Psoas muscle (tissue), 8 donors: Measurements from ENCODE around the gene TBXT. TPM values are rescaled to one million over a fixed set of nuclear protein-coding genes. Genes with fewer than 3 reads are reported as not detected.

Source experiments
- ATAC-seq, 4 donors: fragments of 200-7000 bp; cut with Tn5 transposase; one replicate each; pipeline ENCODE4 v1.9.1; 2020; ENCODE audit warnings: moderate library complexity in 3 of 4, mild to moderate bottlenecking in 2 of 4
- DNase-seq, 2 donors: peaks; one replicate each; pipeline ENCODE4 v3.0.0-alpha.2; 2020
- H3K27ac ChIP-seq: fragments of 200-600 bp; one replicate; pipeline ENCODE4 v1.8.0; 2022
- H3K27me3 ChIP-seq, 3 donors: fragments of 200-600 bp in 1 of 3; one replicate each; pipeline versions ENCODE4 v1.6.1 to v1.8.0; 2013 to 2022; ENCODE audit warnings: low read length in 2 of 3, mild to moderate bottlenecking in 2 of 3, moderate library complexity in 1 of 3; ENCODE audit not compliant: insufficient read depth in 3 of 3
- H3K36me3 ChIP-seq, 2 donors: fragments of 200-600 bp in 1 of 2; one replicate each; pipeline versions ENCODE4 v1.6.1 to v1.8.0; 2013 to 2022; ENCODE audit warnings: low read depth in 1 of 2, mild to moderate bottlenecking in 1 of 2, moderate library complexity in 1 of 2; ENCODE audit not compliant: insufficient read depth in 1 of 2
- H3K4me1 ChIP-seq: fragments of 200-600 bp; one replicate; pipeline ENCODE4 v1.8.0; 2022
- H3K4me3 ChIP-seq: fragments of 200-600 bp; one replicate; pipeline ENCODE4 v1.8.0; 2022; ENCODE audit warnings: mild to moderate bottlenecking
- H3K9me3 ChIP-seq: fragments of 200-600 bp; one replicate; pipeline ENCODE4 v1.8.0; 2022
- WGBS, 3 donors: extraction: QIAGEN DNeasy Blood & Tissue Kit; methylation state at CpG; one replicate each; pipeline versions ENCODE4 v1.1.6 to v1.1.7; 2013; 5-methylcytosine and 5-hydroxymethylcytosine counted together
- intact Hi-C, 2 donors: fragments of 100-400 bp; cut with DNase I; formaldehyde crosslinking; loops; one replicate each; pipeline versions ENCODE4 v1.11.0 to v1.14.2; 2022
- polyA plus RNA-seq, 3 donors: library from polyadenylated mRNA; stranded (reverse); fragments of 200-250 nt; gene quantifications; one replicate each; pipeline ENCODE4 v1.2.3, GENCODE V29; 2013
- total RNA-seq, 4 donors: library from RNA; stranded (reverse); fragmentation: NEBNext Ultra II Directional in 2 of 4; extraction: Animal tissue kit (Norgen Biotek cat#: 25700) in 2 of 4; gene quantifications; one replicate each; pipeline versions ENCODE4 v1.2.1 to v1.2.4, GENCODE V29; 2021 to 2023
- TF ChIP-seq, protein P1 (sequence below): fragments of 200-600 bp; IDR thresholded peaks from one replicate; pipeline ENCODE4 v1.8.0; 2022; ENCODE audit warnings: antibody characterized with exemption
- donor health status: healthy with polysubstance abuse.
- donor health status: DM: no; HTN: no; CAD: no; lungs with moderate emphysema.
- donor health status: Bipolar disorder and iron deficiency.
- donor health status: healthy.
- donor health status: DM: yes; HTN: yes; CAD: no.
- donor health status: DM: no; HTN: no; CAD: no.
- donor health status: DM: no; HTN: no; CAD: no.
- donor health status: DM: yes; HTN: yes; CAD: no.

The TBXT gene
- total and polyA plus RNA-seq, 7 donors, result not detected

DNA sequence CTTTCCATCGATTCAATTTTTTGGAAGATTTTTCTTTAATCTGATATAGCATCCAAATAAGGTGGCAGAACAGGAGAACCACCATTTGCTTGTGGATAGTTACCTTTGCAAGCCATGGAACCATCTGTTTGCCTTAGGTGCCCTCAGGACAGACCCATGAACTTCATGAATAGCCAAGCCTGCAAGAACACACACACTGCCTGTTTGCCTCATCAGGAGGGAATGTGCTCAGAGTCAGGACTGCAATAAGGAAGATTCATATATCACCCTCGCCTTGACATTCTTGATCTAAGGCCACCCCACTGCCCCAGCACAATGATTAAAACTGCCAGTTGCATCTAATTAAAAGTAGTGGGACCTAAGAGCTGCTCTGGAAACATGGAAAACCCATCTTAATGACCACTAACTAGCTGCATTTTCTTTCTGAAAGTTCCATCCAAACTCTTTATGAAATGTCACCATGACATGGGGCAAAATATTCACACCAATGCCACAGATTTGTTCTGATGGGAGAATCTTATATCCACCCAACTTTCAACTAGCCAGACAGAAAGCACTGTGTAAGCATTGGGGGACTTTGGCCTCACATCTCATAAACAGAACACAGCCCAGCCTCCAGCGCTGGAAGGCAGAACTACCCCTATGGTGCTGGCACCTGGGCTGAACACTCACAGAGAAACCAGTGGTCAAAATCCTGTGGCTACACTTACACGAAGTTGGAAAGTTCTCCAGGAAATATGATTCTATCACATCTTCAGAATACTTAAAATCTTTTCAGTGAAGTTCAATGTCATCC lies 48.3 kb downstream of the TBXT start:
- Histone ChIP-seq H3K27ac (no peak overlapping the region), H3K27me3 (no peaks in the 10 kb centered on the region), H3K9me3 (no peaks in the 10 kb centered on the region), H3K4me3 (no peak overlapping the region), H3K4me1 (no peaks in the 10 kb centered on the region), H3K36me3 (no peaks in the 10 kb centered on the region)
- no peak for ATAC-seq
- 64 to 77% (median 76%) methylated on average over 4 of the region's 4 CpGs for WGBS, 3 donors
- intact Hi-C loops, result no loop called here
- TF ChIP-seq, protein P1, sequence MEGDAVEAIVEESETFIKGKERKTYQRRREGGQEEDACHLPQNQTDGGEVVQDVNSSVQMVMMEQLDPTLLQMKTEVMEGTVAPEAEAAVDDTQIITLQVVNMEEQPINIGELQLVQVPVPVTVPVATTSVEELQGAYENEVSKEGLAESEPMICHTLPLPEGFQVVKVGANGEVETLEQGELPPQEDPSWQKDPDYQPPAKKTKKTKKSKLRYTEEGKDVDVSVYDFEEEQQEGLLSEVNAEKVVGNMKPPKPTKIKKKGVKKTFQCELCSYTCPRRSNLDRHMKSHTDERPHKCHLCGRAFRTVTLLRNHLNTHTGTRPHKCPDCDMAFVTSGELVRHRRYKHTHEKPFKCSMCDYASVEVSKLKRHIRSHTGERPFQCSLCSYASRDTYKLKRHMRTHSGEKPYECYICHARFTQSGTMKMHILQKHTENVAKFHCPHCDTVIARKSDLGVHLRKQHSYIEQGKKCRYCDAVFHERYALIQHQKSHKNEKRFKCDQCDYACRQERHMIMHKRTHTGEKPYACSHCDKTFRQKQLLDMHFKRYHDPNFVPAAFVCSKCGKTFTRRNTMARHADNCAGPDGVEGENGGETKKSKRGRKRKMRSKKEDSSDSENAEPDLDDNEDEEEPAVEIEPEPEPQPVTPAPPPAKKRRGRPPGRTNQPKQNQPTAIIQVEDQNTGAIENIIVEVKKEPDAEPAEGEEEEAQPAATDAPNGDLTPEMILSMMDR, result no peak
- DNase-seq, result no peak

DNA sequence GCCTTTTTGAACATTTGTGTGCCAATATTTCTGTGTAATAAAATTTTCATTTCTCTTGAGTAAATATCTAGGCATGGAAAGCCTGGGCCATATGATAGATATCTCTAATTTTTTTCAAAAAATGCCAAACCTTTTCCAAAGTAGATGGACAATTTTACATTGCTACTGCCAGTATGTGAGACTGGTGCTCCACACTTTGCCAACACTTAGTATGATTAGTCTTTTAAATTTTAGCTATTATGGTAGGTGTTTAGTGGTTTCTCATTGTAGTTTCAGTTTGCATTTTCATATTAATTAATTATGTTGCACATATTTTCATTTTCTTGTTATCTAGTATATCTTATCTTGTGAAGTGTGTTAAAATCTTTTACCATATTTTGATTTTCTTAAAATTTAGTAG lies 52.0 kb downstream of the TBXT start:
- DNase-seq (no peak), ATAC-seq (no peak)
- TF ChIP-seq, protein P1, result no peak
- Histone ChIP-seq H3K4me3 (no peak overlapping the region), H3K36me3 (no peaks in the 10 kb centered on the region), H3K9me3 (no peaks in the 10 kb centered on the region), H3K27me3 (no peaks in the 10 kb centered on the region), H3K4me1 (no peaks in the 10 kb centered on the region), H3K27ac (no peak overlapping the region)
- intact Hi-C loops, result no loop called here

DNA sequence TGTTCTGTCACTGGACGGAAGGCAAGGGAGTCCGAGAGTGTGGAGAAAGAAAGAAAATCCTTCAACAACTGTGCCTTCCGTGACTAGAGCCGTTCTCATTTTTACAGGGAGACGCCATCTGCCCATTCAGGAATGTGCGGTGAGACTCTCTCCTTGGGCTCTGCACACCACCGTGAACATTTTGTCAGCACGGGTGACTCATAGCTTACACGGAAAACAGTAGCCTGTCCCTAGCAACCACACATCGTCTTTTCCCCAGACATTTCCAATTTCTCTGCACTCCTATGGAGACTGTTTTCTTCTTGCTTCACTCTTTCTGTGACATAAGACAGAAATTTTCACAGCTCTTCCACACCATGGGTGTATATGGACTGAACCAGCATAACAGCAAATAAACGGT lies 55.1 kb downstream of the TBXT start:
- TF ChIP-seq, protein P1, result no peak
- no peaks in the 10 kb centered on the region for H3K4me1 ChIP-seq
- no peaks in the 10 kb centered on the region for H3K9me3 ChIP-seq
- 22 to 47% (median 32%) methylated on average over 11 of the region's 11 CpGs for WGBS, 3 donors
- intact Hi-C loops, result no loop called here
- ATAC-seq (no peak), DNase-seq (no peak)
- H3K27ac ChIP-seq, result no peak overlapping the region
- no peaks in the 10 kb centered on the region for H3K36me3 ChIP-seq
- no peak overlapping the region for H3K4me3 ChIP-seq
- H3K27me3 ChIP-seq, result no peaks in the 10 kb centered on the region

DNA sequence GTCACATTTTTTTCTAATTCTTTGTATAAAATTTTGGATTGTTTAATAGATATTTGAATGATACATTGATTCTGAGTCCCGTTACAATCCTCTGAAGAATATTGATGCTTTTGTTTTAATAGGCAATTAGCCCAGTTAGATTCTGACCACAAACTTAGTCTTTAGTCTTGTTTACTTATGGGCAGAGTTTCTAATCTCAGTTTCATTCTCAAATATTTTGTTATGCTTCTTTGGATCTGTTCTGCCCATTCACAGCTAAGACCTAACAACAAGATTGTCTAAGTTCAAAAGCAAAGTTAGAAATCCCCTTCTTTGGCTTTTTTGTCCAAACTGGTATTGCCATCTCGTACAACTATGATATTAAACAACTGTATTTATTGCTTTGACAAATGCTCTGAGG lies 58.0 kb downstream of the TBXT start:
- no peak for ATAC-seq

More for the DNA sequence above, 58.0 kb downstream of the TBXT start:
- Histone ChIP-seq H3K27ac (no peak overlapping the region), H3K9me3 (no peaks in the 10 kb centered on the region), H3K36me3 (no peaks in the 10 kb centered on the region), H3K4me1 (no peaks in the 10 kb centered on the region), H3K4me3 (no peak overlapping the region), H3K27me3 (no peaks in the 10 kb centered on the region)
- DNase-seq, result no peak
- TF ChIP-seq, protein P1, result no peak
- intact Hi-C loops, result loop anchor here in 1 of 2 donors (10.0 kb wide), 1 partner anchor 675 kb away; no protein-coding TSS in a partner anchor
- WGBS, 3 donors, result 68 to 80% (median 72%) methylated on average over 2 of the region's 2 CpGs

Other genes starting within 250 kb of the TBXT start
- not detected for gene PRR18, start 140.5 kb upstream of the TBXT start, total RNA-seq
- under 1 TPM in 2 of 3 donors, not detected in 1; 0.03 to 0.08 TPM for gene PRR18, start 140.5 kb upstream of the TBXT start, polyA plus RNA-seq
- 10 to 100 TPM; 11.6 to 16.4 (median 14.2) TPM for gene SFT2D1, start 174.7 kb upstream of the TBXT start, total RNA-seq
- gene SFT2D1, start 174.7 kb upstream of the TBXT start, polyA plus RNA-seq, result 10 to 100 TPM; 17.6 to 54.9 (median 30.4) TPM
- 100 to 1,000 TPM in 2 of 4 donors, 10 to 100 TPM in 2; 76.2 to 153 (median 108) TPM for gene MPC1, start 215.1 kb upstream of the TBXT start, total RNA-seq
- 100 to 1,000 TPM; 128 to 193 (median 172) TPM for gene MPC1, start 215.1 kb upstream of the TBXT start, polyA plus RNA-seq